Measurements from ENCODE around the gene GP1BB.

DNA sequence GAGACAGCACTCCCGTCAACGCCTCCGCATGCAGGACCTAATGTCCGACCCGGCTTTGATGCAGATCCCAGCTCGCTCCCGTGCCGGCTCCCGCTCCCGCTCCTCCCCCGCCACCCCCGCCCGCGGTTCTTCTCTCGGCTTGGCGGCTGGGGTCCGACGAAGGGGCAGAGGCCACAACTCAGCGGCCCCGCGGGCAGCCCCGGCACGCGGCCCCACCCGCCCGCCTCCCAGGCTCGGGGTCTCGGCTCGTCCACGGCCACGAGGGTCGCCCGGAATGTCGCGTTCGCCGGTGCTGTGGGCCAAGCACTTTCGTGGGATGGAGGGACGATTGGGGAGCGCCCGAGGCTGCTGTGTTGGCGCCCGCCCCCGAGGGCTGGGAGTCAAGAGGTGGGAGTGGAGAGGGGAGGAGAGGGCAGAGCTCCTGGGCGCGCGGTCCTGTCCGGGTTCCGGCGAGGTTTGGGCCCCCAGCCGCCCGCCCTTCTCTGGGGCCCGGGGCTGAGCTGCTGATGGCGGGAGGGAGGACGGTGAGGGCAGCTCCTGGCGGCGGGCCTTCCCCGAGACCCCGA, 31.9 kb downstream of the GP1BB start:
- no peak for TF ChIP-seq GABPA (IDR thresholded peaks at IDR 0.05; ENCODE audit: low read depth)
- no peak for TF ChIP-seq EZH2phosphoT487 (IDR thresholded peaks at IDR 0.05; ENCODE audit: borderline replicate concordance, low read depth)
- TF ChIP-seq, protein P1, sequence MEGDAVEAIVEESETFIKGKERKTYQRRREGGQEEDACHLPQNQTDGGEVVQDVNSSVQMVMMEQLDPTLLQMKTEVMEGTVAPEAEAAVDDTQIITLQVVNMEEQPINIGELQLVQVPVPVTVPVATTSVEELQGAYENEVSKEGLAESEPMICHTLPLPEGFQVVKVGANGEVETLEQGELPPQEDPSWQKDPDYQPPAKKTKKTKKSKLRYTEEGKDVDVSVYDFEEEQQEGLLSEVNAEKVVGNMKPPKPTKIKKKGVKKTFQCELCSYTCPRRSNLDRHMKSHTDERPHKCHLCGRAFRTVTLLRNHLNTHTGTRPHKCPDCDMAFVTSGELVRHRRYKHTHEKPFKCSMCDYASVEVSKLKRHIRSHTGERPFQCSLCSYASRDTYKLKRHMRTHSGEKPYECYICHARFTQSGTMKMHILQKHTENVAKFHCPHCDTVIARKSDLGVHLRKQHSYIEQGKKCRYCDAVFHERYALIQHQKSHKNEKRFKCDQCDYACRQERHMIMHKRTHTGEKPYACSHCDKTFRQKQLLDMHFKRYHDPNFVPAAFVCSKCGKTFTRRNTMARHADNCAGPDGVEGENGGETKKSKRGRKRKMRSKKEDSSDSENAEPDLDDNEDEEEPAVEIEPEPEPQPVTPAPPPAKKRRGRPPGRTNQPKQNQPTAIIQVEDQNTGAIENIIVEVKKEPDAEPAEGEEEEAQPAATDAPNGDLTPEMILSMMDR (IDR thresholded peaks at IDR 0.05), result no peak

All from SK-N-SH (cell line).